Neural progenitor cell (in vitro differentiated cells): ENCODE results near the gene KRT7.

Experiments
- EZH2 ChIP-seq: fragments of 200-600 bp; sonication (generic); IDR thresholded peaks from 2 replicates; pipeline ENCODE4 v1.6.1; 2017; ENCODE audit warnings: antibody characterized with exemption, mild to moderate bottlenecking, moderate library complexity
- EZH2phosphoT487 ChIP-seq: fragments of 200-600 bp; sonication (generic); IDR thresholded peaks from 2 replicates; pipeline ENCODE4 v1.6.1; 2017; ENCODE audit warnings: antibody characterized with exemption
- TF ChIP-seq, protein P1 (sequence below): fragments of 200-600 bp; sonication (generic); IDR thresholded peaks from 2 replicates; pipeline ENCODE4 v1.5.1; 2017; ENCODE audit warnings: antibody characterized with exemption, mild to moderate bottlenecking

DNA sequence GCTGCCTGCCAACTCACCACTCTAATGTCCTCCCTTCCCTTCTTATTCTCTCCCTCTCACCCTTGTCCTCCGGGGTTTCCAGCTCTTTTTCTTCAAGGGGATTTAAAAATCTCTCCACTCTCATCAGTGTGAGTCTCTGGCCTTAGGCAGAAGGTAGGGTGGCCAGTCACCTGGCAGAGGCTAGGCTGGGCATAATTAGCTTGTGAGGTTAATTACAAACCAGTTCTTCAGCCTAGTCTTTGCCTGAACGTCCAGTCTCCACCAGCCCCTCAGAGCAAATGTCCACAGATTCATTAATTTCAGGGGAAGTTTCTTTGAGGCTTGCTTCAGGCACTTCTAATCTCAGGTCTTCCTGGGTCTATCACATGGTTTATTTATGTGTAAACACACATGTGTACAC is 6.7 kb downstream of the KRT7 start:
- TF ChIP-seq, protein P1, sequence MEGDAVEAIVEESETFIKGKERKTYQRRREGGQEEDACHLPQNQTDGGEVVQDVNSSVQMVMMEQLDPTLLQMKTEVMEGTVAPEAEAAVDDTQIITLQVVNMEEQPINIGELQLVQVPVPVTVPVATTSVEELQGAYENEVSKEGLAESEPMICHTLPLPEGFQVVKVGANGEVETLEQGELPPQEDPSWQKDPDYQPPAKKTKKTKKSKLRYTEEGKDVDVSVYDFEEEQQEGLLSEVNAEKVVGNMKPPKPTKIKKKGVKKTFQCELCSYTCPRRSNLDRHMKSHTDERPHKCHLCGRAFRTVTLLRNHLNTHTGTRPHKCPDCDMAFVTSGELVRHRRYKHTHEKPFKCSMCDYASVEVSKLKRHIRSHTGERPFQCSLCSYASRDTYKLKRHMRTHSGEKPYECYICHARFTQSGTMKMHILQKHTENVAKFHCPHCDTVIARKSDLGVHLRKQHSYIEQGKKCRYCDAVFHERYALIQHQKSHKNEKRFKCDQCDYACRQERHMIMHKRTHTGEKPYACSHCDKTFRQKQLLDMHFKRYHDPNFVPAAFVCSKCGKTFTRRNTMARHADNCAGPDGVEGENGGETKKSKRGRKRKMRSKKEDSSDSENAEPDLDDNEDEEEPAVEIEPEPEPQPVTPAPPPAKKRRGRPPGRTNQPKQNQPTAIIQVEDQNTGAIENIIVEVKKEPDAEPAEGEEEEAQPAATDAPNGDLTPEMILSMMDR: no peak
- TF ChIP-seq EZH2 (no peak), EZH2phosphoT487 (no peak)
